CD14-positive monocyte (primary cell): ENCODE data around the gene RNASE3. TPM values are rescaled to one million over a fixed set of nuclear protein-coding genes. Genes with fewer than 3 reads are reported as not detected.
A peak's percentile ranks its signal among the peaks of the same experiment; 100 is the strongest.

Source experiments
- DNase-seq, 3 donors: peaks; one replicate each; pipeline ENCODE4 v3.0.0-alpha.2; 2011 to 2022
- H2AFZ ChIP-seq: 2 replicates; pipeline ENCODE4 v1.6.0; 2012; ENCODE audit warnings: mild to moderate bottlenecking, low read depth, low read length, inconsistent platforms; ENCODE audit not compliant: insufficient read depth, poor library complexity, severe bottlenecking
- H3K27ac ChIP-seq, 2 donors: 1 replicate in 1 of 2; 2 replicates in 1 of 2; pipeline ENCODE4 v1.5.1; 2012 to 2013; ENCODE audit warnings: low read length in 2 of 2, control low read depth in 1 of 2, inconsistent platforms in 1 of 2, low read depth in 1 of 2, mild to moderate bottlenecking in 1 of 2
- H3K27me3 ChIP-seq, 2 donors: one replicate each; pipeline versions ENCODE4 v1.6.0 to v1.6.1; 2011 to 2013; ENCODE audit warnings: low read length in 2 of 2; ENCODE audit not compliant: control insufficient read depth in 2 of 2, insufficient read depth in 2 of 2
- H3K36me3 ChIP-seq, 2 donors: replicated peaks in 1 of 2; 1 replicate in 1 of 2; 2 replicates in 1 of 2; pipeline versions ENCODE4 v1.5.1 to v1.6.1; 2012 to 2013; ENCODE audit warnings: low read length in 2 of 2, control low read depth in 1 of 2, inconsistent platforms in 1 of 2, mild to moderate bottlenecking in 1 of 2; ENCODE audit not compliant: insufficient read depth in 2 of 2, control insufficient read depth in 1 of 2
- H3K4me1 ChIP-seq, 2 donors: 1 replicate in 1 of 2; 2 replicates in 1 of 2; pipeline versions ENCODE4 v1.5.1 to v1.6.1; 2012 to 2013; ENCODE audit warnings: low read length in 2 of 2, control low read depth in 1 of 2, inconsistent platforms in 1 of 2, mild to moderate bottlenecking in 1 of 2, moderate library complexity in 1 of 2; ENCODE audit not compliant: insufficient read depth in 2 of 2, control insufficient read depth in 1 of 2
- H3K4me2 ChIP-seq: replicated peaks from 2 replicates; pipeline ENCODE3; 2012; ENCODE audit warnings: low read length, moderate library complexity, mild to moderate bottlenecking; ENCODE audit not compliant: poor library complexity, severe bottlenecking; ENCODE audit errors: extremely low read depth
- H3K4me3 ChIP-seq, 3 experiments: fragments of 200-600 bp in 1 of 3; sonication (generic) in 1 of 3; replicated peaks in 1 of 3; 1 replicate in 2 of 3; 2 replicates in 1 of 3; pipeline ENCODE4 v1.5.1; 2011 to 2013; ENCODE audit warnings: low read length in 3 of 3, mild to moderate bottlenecking in 3 of 3, control low read depth in 2 of 3, low read depth in 2 of 3, inconsistent platforms in 1 of 3, moderate library complexity in 1 of 3
- H3K79me2 ChIP-seq: 2 replicates; pipeline ENCODE4 v1.6.0; 2012; ENCODE audit warnings: mild to moderate bottlenecking, control low read depth, inconsistent platforms, low read length, moderate library complexity; ENCODE audit not compliant: insufficient read depth
- H3K9ac ChIP-seq: 2 replicates; pipeline ENCODE4 v1.6.0; 2017; ENCODE audit warnings: low read length, mild to moderate bottlenecking; ENCODE audit not compliant: insufficient read depth, poor library complexity, severe bottlenecking
- H3K9me3 ChIP-seq, 2 donors: replicated peaks in 1 of 2; 1 replicate in 1 of 2; 2 replicates in 1 of 2; pipeline versions ENCODE4 v1.5.1 to v1.6.1; 2012 to 2013; ENCODE audit warnings: low read length in 2 of 2, control low read depth in 1 of 2; ENCODE audit not compliant: control insufficient read depth in 1 of 2, insufficient read depth in 1 of 2
- H4K20me1 ChIP-seq: 2 replicates; pipeline ENCODE4 v1.6.0; 2012; ENCODE audit warnings: mild to moderate bottlenecking, low read length, control low read depth, moderate library complexity; ENCODE audit not compliant: insufficient read depth
- H3K27ac Mint-ChIP-seq, 7 donors: one replicate each; pipeline ENCODE4 v1.8.0; 2020; ENCODE audit warnings: mild to moderate bottlenecking in 7 of 7, mixed read lengths in 7 of 7, moderate library complexity in 6 of 7, inconsistent platforms in 2 of 7
- H3K27me3 Mint-ChIP-seq, 3 donors: one replicate each; pipeline ENCODE4 v1.8.0; 2021 to 2022; ENCODE audit warnings: low read depth in 3 of 3, mild to moderate bottlenecking in 3 of 3, mixed read lengths in 3 of 3, moderate library complexity in 3 of 3, inconsistent platforms in 1 of 3
- H3K36me3 Mint-ChIP-seq, 2 donors: one replicate each; pipeline ENCODE4 v1.8.0; 2020; ENCODE audit warnings: mixed read lengths in 2 of 2, inconsistent platforms in 1 of 2, mild to moderate bottlenecking in 1 of 2
- H3K4me1 Mint-ChIP-seq: one replicate; pipeline ENCODE4 v1.8.0; 2020; ENCODE audit warnings: mild to moderate bottlenecking, mixed read lengths
- H3K4me3 Mint-ChIP-seq, 2 donors: one replicate each; pipeline ENCODE4 v1.8.0; 2020; ENCODE audit warnings: mild to moderate bottlenecking in 2 of 2, mixed read lengths in 2 of 2, moderate library complexity in 1 of 2
- H3K9me3 Mint-ChIP-seq, 7 donors: one replicate each; pipeline ENCODE4 v1.8.0; 2020 to 2022; ENCODE audit warnings: mixed read lengths in 7 of 7, mild to moderate bottlenecking in 6 of 7, moderate library complexity in 6 of 7, inconsistent platforms in 2 of 7
- CTCF ChIP-seq: fragments of 200-600 bp; IDR thresholded peaks from one replicate; pipeline ENCODE4 v1.8.0; 2022; ENCODE audit warnings: antibody characterized with exemption, mild to moderate bottlenecking
- WGBS: methylation state at CpG from one replicate; pipeline ENCODE4 v1.1.5; 2013; ENCODE audit warnings: missing lambda C conversion rate; ENCODE audit not compliant: insufficient coverage; 5-methylcytosine and 5-hydroxymethylcytosine counted together
- intact Hi-C, 2 donors: fragments of 100-400 bp; cut with micrococcal nuclease; formaldehyde crosslinking; loops; one replicate each; pipeline versions ENCODE4 v1.15.0 to v1.15.1; 2023
- polyA plus RNA-seq, 3 donors: library from polyadenylated mRNA; depleted of rRNA in 1 of 3; unstranded in 2 of 3; stranded (reverse) in 1 of 3; fragments of 300-500 nt in 2 of 3; fragments of >200 nt in 1 of 3; fragmentation: Illumina TruSeq in 2 of 3; gene quantifications; 1 replicate in 2 of 3; 2 replicates in 1 of 3; pipeline ENCODE4 v1.2.3, GENCODE V29; 2012 to 2021

The RNASE3 gene
- polyA plus RNA-seq, 3 donors = 5.1 to 13.8 (median 8.4) TPM

GRCh38 chr14:20848955-20849570, 42.1 kb upstream of the RNASE3 start:
- Histone ChIP-seq H3K4me3 (no peak overlapping the region), H4K20me1 (no peaks in the 10 kb centered on the region), H3K27ac (peak overlapping the region in 1 of 2 donors; percentile 35), H3K4me2 (peak overlapping the region; percentile 3), H3K27me3 (no peaks in the 10 kb centered on the region), H3K9me3 (no peaks in the 10 kb centered on the region), H3K36me3 (no peaks in the 10 kb centered on the region), H2AFZ (peak overlapping the region; percentile 61), H3K79me2 (no peaks in the 10 kb centered on the region), H3K9ac (no peak overlapping the region), H3K4me1 (peaks cover 32 to 40% of the 10 kb centered on the region in 2 donors)
- H3K9me3 Mint-ChIP-seq = peaks cover 0 to 6% (median 0%) of the 10 kb centered on the region in 7 donors
- H3K4me3 Mint-ChIP-seq = peak overlapping the region in 1 of 2 donors; percentile 68
- DNase-seq = no peak
- H3K4me1 Mint-ChIP-seq = peaks cover 29% of the 10 kb centered on the region
- TF ChIP-seq CTCF = no peak
- peaks cover 0 to 3% (median 0%) of the 10 kb centered on the region in 3 donors for H3K27me3 Mint-ChIP-seq
- no peaks in the 10 kb centered on the region for H3K36me3 Mint-ChIP-seq
- WGBS = no CpG with 5 or more reads among the region's 4 CpGs
- H3K27ac Mint-ChIP-seq = peak overlapping the region; percentile 73 to 89 (median 84)
- intact Hi-C loops = loop anchor here in 1 of 2 donors (10.0 kb wide), 1 partner anchor 64 kb away; the partner anchor contains the start of gene RNASE6

GRCh38 chr14:20853042-20853441, 38.1 kb upstream of the RNASE3 start:
- Mint-ChIP-seq H3K27me3 (peaks cover 0 to 2% (median 0%) of the 10 kb centered on the region in 3 donors), H3K9me3 (no peaks in the 10 kb centered on the region), H3K27ac (no peak overlapping the region), H3K4me3 (no peak overlapping the region), H3K36me3 (no peaks in the 10 kb centered on the region), H3K4me1 (peaks cover 27% of the 10 kb centered on the region)
- Histone ChIP-seq H3K27ac (no peak overlapping the region), H3K27me3 (no peaks in the 10 kb centered on the region), H3K4me1 (peaks cover 20 to 21% of the 10 kb centered on the region in 2 donors), H3K9ac (no peak overlapping the region), H3K4me2 (no peak overlapping the region), H4K20me1 (no peaks in the 10 kb centered on the region), H3K9me3 (no peaks in the 10 kb centered on the region), H2AFZ (no peak overlapping the region), H3K79me2 (no peaks in the 10 kb centered on the region), H3K36me3 (no peaks in the 10 kb centered on the region), H3K4me3 (no peak overlapping the region)
- no peak for DNase-seq
- TF ChIP-seq CTCF = no peak
- WGBS = no CpG with 5 or more reads among the region's 4 CpGs
- intact Hi-C loops = no loop called here
